Body of pancreas (tissue), 4 donors: ENCODE measurements around the gene MFSD6.

Experiments used
- CTCF ChIP-seq, 7 experiments: fragments of 450-650 bp in 4 of 7; fragments of 200-600 bp in 3 of 7; sonication (generic) in 3 of 7; IDR thresholded peaks; one replicate each; pipeline ENCODE4 v1.5.1; 2016 to 2019; ENCODE audit warnings: antibody characterized with exemption in 7 of 7
- POLR2A ChIP-seq, 3 donors: fragments of 450-650 bp; IDR thresholded peaks; one replicate each; pipeline ENCODE4 v1.6.1; 2016; ENCODE audit warnings: antibody characterized with exemption in 3 of 3, mild to moderate bottlenecking in 2 of 3

GRCh38 chr2:190376591-190377245, 31.4 kb upstream of the MFSD6 start:
- TF ChIP-seq CTCF (IDR thresholded peaks at IDR 0.05) = no peak
- TF ChIP-seq POLR2A (IDR thresholded peaks at IDR 0.05) = no peak
